H1 (cell line): ENCODE results near the gene CCNT1.

Source experiments
- GABPA ChIP-seq: IDR thresholded peaks from 2 replicates; pipeline ENCODE4 v1.6.1; 2011; ENCODE audit warnings: mild to moderate bottlenecking, low read length, moderate library complexity, borderline replicate concordance; ENCODE audit not compliant: insufficient read depth
- POLR2A ChIP-seq, 2 experiments: IDR thresholded peaks; 1 replicate in 1 of 2; 2 replicates in 1 of 2; pipeline ENCODE4 v1.6.1; 2011; ENCODE audit warnings: low read depth in 2 of 2, low read length in 2 of 2, mild to moderate bottlenecking in 2 of 2; ENCODE audit errors: control extremely low read depth in 1 of 2
- POLR2AphosphoS5 ChIP-seq: IDR thresholded peaks from 2 replicates; pipeline ENCODE4 v1.6.1; 2011; ENCODE audit warnings: low read depth, low read length
- SP4 ChIP-seq: IDR thresholded peaks from 2 replicates; pipeline ENCODE4 v1.6.1; 2012; ENCODE audit warnings: low read length, inconsistent platforms
- SUZ12 ChIP-seq: fragments of 200-600 bp; sonication (generic); IDR thresholded peaks from 2 replicates; pipeline ENCODE4 v1.6.1; 2012; ENCODE audit warnings: mild to moderate bottlenecking, inconsistent platforms, low read length, moderate library complexity, mixed read lengths
- TF ChIP-seq, protein P1 (sequence below), 3 experiments: IDR thresholded peaks; 1 replicate in 2 of 3; 2 replicates in 1 of 3; pipeline versions ENCODE4 v1.5.1 to v1.6.1; 2011; ENCODE audit warnings: low read length in 3 of 3, mild to moderate bottlenecking in 3 of 3, inconsistent platforms in 2 of 3, low read depth in 1 of 3, moderate library complexity in 1 of 3; ENCODE audit not compliant: insufficient read depth in 1 of 3; ENCODE audit errors: control extremely low read depth in 1 of 3
- TF ChIP-seq, protein P2 (sequence below): IDR thresholded peaks from 2 replicates; pipeline ENCODE4 v1.6.1; 2012; ENCODE audit warnings: low read length, inconsistent platforms

- TF ChIP-seq, protein P1, sequence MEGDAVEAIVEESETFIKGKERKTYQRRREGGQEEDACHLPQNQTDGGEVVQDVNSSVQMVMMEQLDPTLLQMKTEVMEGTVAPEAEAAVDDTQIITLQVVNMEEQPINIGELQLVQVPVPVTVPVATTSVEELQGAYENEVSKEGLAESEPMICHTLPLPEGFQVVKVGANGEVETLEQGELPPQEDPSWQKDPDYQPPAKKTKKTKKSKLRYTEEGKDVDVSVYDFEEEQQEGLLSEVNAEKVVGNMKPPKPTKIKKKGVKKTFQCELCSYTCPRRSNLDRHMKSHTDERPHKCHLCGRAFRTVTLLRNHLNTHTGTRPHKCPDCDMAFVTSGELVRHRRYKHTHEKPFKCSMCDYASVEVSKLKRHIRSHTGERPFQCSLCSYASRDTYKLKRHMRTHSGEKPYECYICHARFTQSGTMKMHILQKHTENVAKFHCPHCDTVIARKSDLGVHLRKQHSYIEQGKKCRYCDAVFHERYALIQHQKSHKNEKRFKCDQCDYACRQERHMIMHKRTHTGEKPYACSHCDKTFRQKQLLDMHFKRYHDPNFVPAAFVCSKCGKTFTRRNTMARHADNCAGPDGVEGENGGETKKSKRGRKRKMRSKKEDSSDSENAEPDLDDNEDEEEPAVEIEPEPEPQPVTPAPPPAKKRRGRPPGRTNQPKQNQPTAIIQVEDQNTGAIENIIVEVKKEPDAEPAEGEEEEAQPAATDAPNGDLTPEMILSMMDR (IDR thresholded peaks at IDR 0.05; ENCODE audit: control extremely low read depth in 1 of 3, insufficient read depth in 1 of 3, low read depth in 1 of 3, low read length in 3 of 3), result no peak
- TF ChIP-seq POLR2A (IDR thresholded peaks at IDR 0.05; ENCODE audit: control extremely low read depth in 1 of 2, low read depth in 2 of 2, low read length in 2 of 2), result no peak
- TF ChIP-seq, protein P2, sequence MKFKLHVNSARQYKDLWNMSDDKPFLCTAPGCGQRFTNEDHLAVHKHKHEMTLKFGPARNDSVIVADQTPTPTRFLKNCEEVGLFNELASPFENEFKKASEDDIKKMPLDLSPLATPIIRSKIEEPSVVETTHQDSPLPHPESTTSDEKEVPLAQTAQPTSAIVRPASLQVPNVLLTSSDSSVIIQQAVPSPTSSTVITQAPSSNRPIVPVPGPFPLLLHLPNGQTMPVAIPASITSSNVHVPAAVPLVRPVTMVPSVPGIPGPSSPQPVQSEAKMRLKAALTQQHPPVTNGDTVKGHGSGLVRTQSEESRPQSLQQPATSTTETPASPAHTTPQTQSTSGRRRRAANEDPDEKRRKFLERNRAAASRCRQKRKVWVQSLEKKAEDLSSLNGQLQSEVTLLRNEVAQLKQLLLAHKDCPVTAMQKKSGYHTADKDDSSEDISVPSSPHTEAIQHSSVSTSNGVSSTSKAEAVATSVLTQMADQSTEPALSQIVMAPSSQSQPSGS, result no peak
- no peak for TF ChIP-seq SUZ12
- no peak for TF ChIP-seq GABPA
- no peak for TF ChIP-seq SP4
- no peak; the same call in 1 of the 2 replicates for TF ChIP-seq POLR2AphosphoS5
Observed at GRCh38 chr12:48671231-48671856, 45.2 kb downstream of the CCNT1 start.
